H1 (cell line): ENCODE measurements around the gene PIK3CG. TPM values are rescaled to one million over a fixed set of nuclear protein-coding genes. Genes with fewer than 3 reads are reported as not detected.

Source experiments
- CTCF ChIA-PET: fragments of 300-600 bp; sonication (Branson Sonifier 250); formaldehyde crosslinking; loops from one replicate; lab custom pipeline; 2021; ENCODE audit not compliant: partially characterized antibody; lab: Charles Lee
- POLR2A ChIA-PET: fragments of 300-600 bp; sonication (Branson Sonifier 250); formaldehyde crosslinking; loops from one replicate; lab custom pipeline; 2021; ENCODE audit warnings: inconsistent platforms; ENCODE audit not compliant: partially characterized antibody; lab: Charles Lee
- DNase-seq, 2 experiments: peaks; one replicate each; pipeline versions ENCODE4 v3.0.0 to v3.0.0-alpha.2; 2010 to 2022; ENCODE audit warnings: low spot score in 2 of 2, low read depth in 1 of 2, mixed read lengths in 1 of 2
- FAIRE-seq: peaks from 2 replicates; lab custom pipeline; 2011; peaks lifted over from hg19 to GRCh38; lab: Jason Lieb, UNC
- H2AFZ ChIP-seq: 2 replicates; pipeline ENCODE4 v1.8.1; 2012; ENCODE audit warnings: low read length, inconsistent platforms
- H2AK5ac ChIP-seq: 2 replicates; pipeline ENCODE4 v1.6.1; 2013; ENCODE audit warnings: low read depth, low read length
- H2BK120ac ChIP-seq: replicated peaks from 2 replicates; pipeline ENCODE3; 2013; ENCODE audit warnings: low read depth, low read length, inconsistent platforms
- H2BK12ac ChIP-seq: 2 replicates; pipeline ENCODE4 v1.6.1; 2013; ENCODE audit warnings: low read depth, low read length
- H2BK15ac ChIP-seq: 2 replicates; pipeline ENCODE4 v1.6.1; 2013; ENCODE audit warnings: low read length
- H2BK20ac ChIP-seq: 2 replicates; pipeline ENCODE4 v1.6.1; 2013; ENCODE audit warnings: low read length
- H2BK5ac ChIP-seq: 2 replicates; pipeline ENCODE4 v1.6.1; 2013; ENCODE audit warnings: low read depth, low read length
- H3K14ac ChIP-seq: 2 replicates; pipeline ENCODE4 v1.6.1; 2013; ENCODE audit warnings: inconsistent platforms; ENCODE audit not compliant: insufficient read length
- H3K18ac ChIP-seq: 2 replicates; pipeline ENCODE4 v1.6.1; 2013; ENCODE audit warnings: low read length; ENCODE audit errors: extremely low read depth
- H3K23ac ChIP-seq: 2 replicates; pipeline ENCODE4 v1.6.1; 2013; ENCODE audit warnings: inconsistent platforms; ENCODE audit not compliant: insufficient read length
- H3K23me2 ChIP-seq: 2 replicates; pipeline ENCODE4 v1.6.1; 2013; ENCODE audit warnings: low read depth, low read length
- H3K27ac ChIP-seq: 2 replicates; pipeline ENCODE4 v1.6.1; 2011; ENCODE audit warnings: low read depth, low read length, inconsistent platforms
- H3K27me3 ChIP-seq, 4 experiments: replicated peaks in 1 of 4; 1 replicate in 1 of 4; 2 replicates in 3 of 4; pipeline versions ENCODE4 v1.6.1 to v1.8.1; 2011 to 2013; ENCODE audit warnings: low read length in 3 of 4, mild to moderate bottlenecking in 3 of 4, inconsistent platforms in 2 of 4, mixed read lengths in 2 of 4, moderate library complexity in 1 of 4; ENCODE audit not compliant: control insufficient read depth in 3 of 4, insufficient read depth in 3 of 4; ENCODE audit errors: extremely low read depth in 1 of 4
- H3K36me3 ChIP-seq, 4 experiments: 2 replicates each; pipeline versions ENCODE4 v1.6.1 to v1.8.1; 2011 to 2013; ENCODE audit warnings: mild to moderate bottlenecking in 4 of 4, low read length in 3 of 4, moderate library complexity in 2 of 4, control low read depth in 1 of 4, inconsistent platforms in 1 of 4; ENCODE audit not compliant: insufficient read depth in 4 of 4, control insufficient read depth in 2 of 4
- H3K4ac ChIP-seq: replicated peaks from 2 replicates; pipeline ENCODE3; 2013; ENCODE audit warnings: low read length, low read depth, mixed read lengths, inconsistent platforms; ENCODE audit not compliant: insufficient read length
- H3K4me1 ChIP-seq, 4 experiments: replicated peaks in 1 of 4; 1 replicate in 1 of 4; 2 replicates in 3 of 4; pipeline versions ENCODE4 v1.6.1 to v1.8.1; 2011 to 2013; ENCODE audit warnings: low read length in 3 of 4, inconsistent platforms in 2 of 4, mixed read lengths in 1 of 4; ENCODE audit not compliant: insufficient read depth in 4 of 4, control insufficient read depth in 3 of 4
- H3K4me2 ChIP-seq, 2 experiments: 2 replicates each; pipeline versions ENCODE4 v1.6.1 to v1.8.1; 2011 to 2013; ENCODE audit warnings: low read depth in 2 of 2, low read length in 2 of 2, control low read depth in 1 of 2, inconsistent platforms in 1 of 2, mild to moderate bottlenecking in 1 of 2; ENCODE audit not compliant: insufficient read depth in 1 of 2
- H3K4me3 ChIP-seq, 4 experiments: fragments of 200-600, 300-600 bp in 1 of 4; sonication (generic), shearing (Covaris generic), sonication (Bioruptor Twin) in 1 of 4; 2 replicates each; pipeline versions ENCODE4 v1.5.1 to v1.8.1; 2011 to 2016; ENCODE audit warnings: low read length in 4 of 4, low read depth in 3 of 4, control low read depth in 2 of 4, inconsistent platforms in 2 of 4, mild to moderate bottlenecking in 2 of 4, mixed read lengths in 1 of 4, moderate library complexity in 1 of 4; ENCODE audit not compliant: insufficient read depth in 2 of 4; ENCODE audit errors: extremely low read depth in 1 of 4
- H3K56ac ChIP-seq: replicated peaks from 2 replicates; pipeline ENCODE3; 2013; ENCODE audit warnings: low read depth, mild to moderate bottlenecking, mixed read lengths, low read length, inconsistent platforms; ENCODE audit not compliant: insufficient read length
- H3K79me1 ChIP-seq: 2 replicates; pipeline ENCODE4 v1.6.1; 2013; ENCODE audit warnings: low read depth, low read length, control low read depth
- H3K79me2 ChIP-seq, 2 experiments: 2 replicates each; pipeline versions ENCODE4 v1.6.1 to v1.8.1; 2012 to 2013; ENCODE audit warnings: low read length in 2 of 2, mild to moderate bottlenecking in 2 of 2, inconsistent platforms in 1 of 2; ENCODE audit not compliant: insufficient read depth in 2 of 2, control insufficient read depth in 1 of 2
- H3K9ac ChIP-seq, 4 experiments: replicated peaks in 1 of 4; 1 replicate in 1 of 4; 2 replicates in 3 of 4; pipeline versions ENCODE4 v1.6.1 to v1.8.1; 2011 to 2013; ENCODE audit warnings: low read depth in 3 of 4, low read length in 3 of 4, control low read depth in 2 of 4, mild to moderate bottlenecking in 2 of 4, moderate library complexity in 2 of 4, inconsistent platforms in 1 of 4; ENCODE audit errors: extremely low read depth in 1 of 4
- H3K9me3 ChIP-seq, 2 experiments: 2 replicates each; pipeline versions ENCODE4 v1.6.1 to v1.8.1; 2012 to 2013; ENCODE audit warnings: mild to moderate bottlenecking in 2 of 2, moderate library complexity in 2 of 2, control low read depth in 1 of 2, inconsistent platforms in 1 of 2, low read depth in 1 of 2, low read length in 1 of 2, mixed read lengths in 1 of 2; ENCODE audit not compliant: insufficient read depth in 2 of 2
- H4K20me1 ChIP-seq, 2 experiments: replicated peaks in 1 of 2; 2 replicates each; pipeline versions ENCODE3 to v1.8.1; 2011 to 2013; ENCODE audit warnings: inconsistent platforms in 2 of 2, low read length in 2 of 2, mild to moderate bottlenecking in 1 of 2; ENCODE audit not compliant: insufficient read depth in 2 of 2, control insufficient read depth in 1 of 2
- H4K5ac ChIP-seq: 2 replicates; pipeline ENCODE4 v1.6.1; 2013; ENCODE audit warnings: low read length, low read depth, mixed read lengths, inconsistent platforms; ENCODE audit not compliant: insufficient read length
- H4K8ac ChIP-seq: 2 replicates; pipeline ENCODE4 v1.8.0; 2013; ENCODE audit warnings: mild to moderate bottlenecking, moderate library complexity, low read length, inconsistent platforms; ENCODE audit not compliant: insufficient read depth; ENCODE audit errors: extremely low read depth
- H4K91ac ChIP-seq: replicated peaks from 2 replicates; pipeline ENCODE3; 2013; ENCODE audit warnings: low read length, mixed read lengths, inconsistent platforms; ENCODE audit not compliant: insufficient read length
- BCL11A ChIP-seq, 2 experiments: IDR thresholded peaks; one replicate each; pipeline ENCODE4 v1.6.1; 2011; ENCODE audit warnings: low read depth in 2 of 2, low read length in 2 of 2, mild to moderate bottlenecking in 2 of 2
- E2F6 ChIP-seq: IDR thresholded peaks from 2 replicates; pipeline ENCODE4 v1.6.1; 2012; ENCODE audit warnings: inconsistent platforms
- GABPA ChIP-seq: IDR thresholded peaks from 2 replicates; pipeline ENCODE4 v1.6.1; 2011; ENCODE audit warnings: mild to moderate bottlenecking, low read length, moderate library complexity, borderline replicate concordance; ENCODE audit not compliant: insufficient read depth
- GTF2F1 ChIP-seq: IDR thresholded peaks from 2 replicates; pipeline ENCODE4 v1.6.1; 2012; ENCODE audit warnings: low read depth, low read length, improper control_type of control experiment, borderline replicate concordance
- JUND ChIP-seq: IDR thresholded peaks from 2 replicates; pipeline ENCODE4 v1.6.1; 2011; ENCODE audit warnings: mild to moderate bottlenecking, improper control_type of control experiment, low read length
- SRF ChIP-seq: IDR thresholded peaks from 2 replicates; pipeline ENCODE4 v1.6.1; 2011; ENCODE audit warnings: mild to moderate bottlenecking, low read depth, low read length, moderate library complexity
- TAF7 ChIP-seq: optimal IDR thresholded peaks from 2 replicates; pipeline ENCODE3; 2011; ENCODE audit warnings: low read depth, mild to moderate bottlenecking, inconsistent platforms, low read length, moderate library complexity, borderline replicate concordance
- WGBS, 2 experiments: shearing (Covaris generic) in 1 of 2; methylation state at CpG; one replicate each; pipeline versions ENCODE4 v1.1.6 to v1.1.7; 2013 to 2015; ENCODE audit warnings: low lambda C conversion rate in 2 of 2, mixed read lengths in 2 of 2, inconsistent platforms in 1 of 2, low coverage in 1 of 2, missing lambda C conversion rate in 1 of 2; ENCODE audit not compliant: insufficient replicate concordance in 2 of 2, insufficient coverage in 1 of 2, insufficient read length in 1 of 2; ENCODE audit errors: extremely low coverage in 1 of 2, missing lambda C conversion rate in 1 of 2; 5-methylcytosine and 5-hydroxymethylcytosine counted together
- polyA plus RNA-seq, 7 experiments: library from polyadenylated mRNA; depleted of rRNA in 3 of 7; stranded (reverse) in 5 of 7; unstranded in 2 of 7; fragments of >200 nt in 5 of 7; fragments of 200-250 nt in 2 of 7; gene quantifications; 1 replicate in 5 of 7; 2 replicates in 1 of 7; 4 replicates in 1 of 7; pipeline versions ENCODE4 v1.2.1 to v1.2.3, GENCODE V29; 2011 to 2013; ENCODE audit warnings: missing spikeins in 2 of 7, mixed read lengths in 2 of 7
- total RNA-seq: library from RNA; stranded (reverse); fragmentation: NEBNext Ultra II Directional; extraction: Animal tissue kit (Norgen Biotek cat#: 25700); gene quantifications from 2 replicates; pipeline ENCODE4 v1.2.1, GENCODE V29; 2021

PIK3CG gene
- total and polyA plus RNA-seq, 2 of the 8 experiments (the other 6 are each of a cell fraction or from before 2014, with no cell fraction given): not detected

GRCh38 chr7:106885652-106886051 lies 20.6 kb downstream of the PIK3CG start:
- no peak overlapping the region for H3K18ac ChIP-seq
- no peak overlapping the region for H2BK5ac ChIP-seq
- FAIRE-seq (no peak), DNase-seq (no peak)
- H4K5ac ChIP-seq: no peak overlapping the region
- H3K79me1 ChIP-seq: no peaks in the 10 kb centered on the region
- H3K79me2 ChIP-seq: no peaks in the 10 kb centered on the region
- no peak overlapping the region for H2BK120ac ChIP-seq
- no peak overlapping the region for H3K4me3 ChIP-seq
- no peaks in the 10 kb centered on the region for H3K23me2 ChIP-seq
- no peak overlapping the region for H2AFZ ChIP-seq
- WGBS, 2 experiments: 82% methylated on average over 4 of the region's 4 CpGs; no CpG with 5 or more reads in 1 of the 2 experiments
- CTCF ChIA-PET: no interaction called here
- H3K9ac ChIP-seq: no peak overlapping the region
- H2AK5ac ChIP-seq: no peak overlapping the region
- no peak overlapping the region for H2BK15ac ChIP-seq
- no peak overlapping the region for H3K27ac ChIP-seq
- H2BK20ac ChIP-seq: no peak overlapping the region
- H3K4ac ChIP-seq: no peak overlapping the region
- no peak overlapping the region for H3K14ac ChIP-seq
- no peaks in the 10 kb centered on the region for H4K20me1 ChIP-seq
- no peak overlapping the region for H3K23ac ChIP-seq
- no peaks in the 10 kb centered on the region for H3K36me3 ChIP-seq
- POLR2A ChIA-PET: no interaction called here
- H3K4me2 ChIP-seq: no peak overlapping the region
- H3K9me3 ChIP-seq: peaks cover 4 to 10% of the 10 kb centered on the region in 2 experiments; a peak in 1 of 4 replicates
- H4K8ac ChIP-seq: no peak overlapping the region
- H3K27me3 ChIP-seq: no peaks in the 10 kb centered on the region
- no peak overlapping the region for H2BK12ac ChIP-seq
- H3K4me1 ChIP-seq: no peaks in the 10 kb centered on the region
- H3K56ac ChIP-seq: no peak overlapping the region
- H4K91ac ChIP-seq: no peak overlapping the region
- TF ChIP-seq E2F6: no peak
- TF ChIP-seq GABPA: no peak
- no peak for TF ChIP-seq TAF7
- no peak for TF ChIP-seq JUND
- TF ChIP-seq BCL11A (IDR thresholded peaks at IDR 0.05; ENCODE audit: low read depth in 2 of 2, low read length in 2 of 2): no peak
- TF ChIP-seq GTF2F1: no peak
- no peak for TF ChIP-seq SRF
